Testis (tissue), 3 donors: ENCODE results near the gene PLPPR4. TPM values are rescaled to one million over a fixed set of nuclear protein-coding genes. Genes with fewer than 3 reads are reported as not detected.

ENCODE experiments used
- DNase-seq: peaks from one replicate; pipeline ENCODE4 v3.0.0-alpha.2; 2019
- H3K27ac ChIP-seq, 2 donors: fragments of 200-600 bp; sonication (generic); one replicate each; pipeline ENCODE4 v1.5.1; 2019
- H3K27me3 ChIP-seq: fragments of 200-600 bp; sonication (generic); one replicate; pipeline ENCODE4 v1.5.1; 2019
- H3K36me3 ChIP-seq: fragments of 200-600 bp; sonication (generic); one replicate; pipeline ENCODE4 v1.5.1; 2017; ENCODE audit warnings: low read depth; ENCODE audit errors: missing control alignments
- H3K4me1 ChIP-seq: fragments of 200-600 bp; sonication (generic); one replicate; pipeline ENCODE4 v1.5.1; 2019
- H3K4me3 ChIP-seq, 2 donors: fragments of 200-600 bp; sonication (generic); one replicate each; pipeline ENCODE4 v1.5.1; 2017 to 2019
- H3K9me3 ChIP-seq: fragments of 200-600 bp; sonication (generic); one replicate; pipeline ENCODE4 v1.5.1; 2017
- CTCF ChIP-seq, 3 experiments: fragments of 450-650 bp in 2 of 3; fragments of 200-600 bp in 1 of 3; sonication (generic) in 1 of 3; IDR thresholded peaks; one replicate each; pipeline ENCODE4 v1.5.1; 2016 to 2019; ENCODE audit warnings: antibody characterized with exemption in 3 of 3, mild to moderate bottlenecking in 2 of 3, moderate library complexity in 1 of 3
- POLR2A ChIP-seq: fragments of 450-650 bp; IDR thresholded peaks from one replicate; pipeline ENCODE4 v1.6.1; 2017; ENCODE audit warnings: antibody characterized with exemption, mild to moderate bottlenecking, moderate library complexity
- WGBS, 2 donors: methylation state at CpG; one replicate each; pipeline ENCODE4 v1.1.5; 2018; 5-methylcytosine and 5-hydroxymethylcytosine counted together
- intact Hi-C: fragments of 100-400 bp; cut with DNase I; formaldehyde crosslinking; loops from one replicate; pipeline ENCODE4 v1.15.1; 2023; ENCODE audit warnings: low total_unique reads
- polyA plus RNA-seq: library from polyadenylated mRNA; stranded (reverse); fragments of 350-450 nt; fragmentation: Illumina TruSeq; extraction: RNeasy Lipid Tissue Mini Kit (QIAGEN cat#74804); gene quantifications from one replicate; pipeline ENCODE4 v1.2.3, GENCODE V29; 2014; ENCODE audit warnings: low read depth, low replicate concordance; ENCODE audit not compliant: insufficient read depth
- total RNA-seq, 2 donors: library from RNA; depleted of rRNA; stranded (reverse); fragments of >200 nt; gene quantifications; one replicate each; pipeline ENCODE4 v1.2.3, GENCODE V29; 2016

PLPPR4 gene
- total and polyA plus RNA-seq, 3 donors from 2014 or later: 5.9 to 8.7 (median 6.0) TPM

- Histone ChIP-seq H3K36me3 (no peaks in the 10 kb centered on the region), H3K4me1 (no peaks in the 10 kb centered on the region), H3K27ac (no peak overlapping the region), H3K9me3 (no peaks in the 10 kb centered on the region), H3K27me3 (no peaks in the 10 kb centered on the region), H3K4me3 (no peak overlapping the region)
- no peak for TF ChIP-seq CTCF (IDR thresholded peaks at IDR 0.05)
- TF ChIP-seq POLR2A: no peak
- DNase-seq: no peak
- intact Hi-C loops: no loop called here
- WGBS, 2 donors: 48 to 83% methylated on average over 7 of the region's 7 CpGs
Measured at GRCh38 chr1:99305626-99306025, 41.3 kb downstream of the PLPPR4 start.

- no peaks in the 10 kb centered on the region for H3K4me1 ChIP-seq
- intact Hi-C loops: no loop called here
- WGBS, 2 donors: 53 to 71% methylated on average over 7 of the region's 7 CpGs
Measured at GRCh38 chr1:99306056-99306455, 41.8 kb downstream of the PLPPR4 start.

GRCh38 chr1:99306644-99307043, 42.4 kb downstream of the PLPPR4 start:
- intact Hi-C loops: no loop called here
- 66 to 78% methylated on average over 15 of the region's 15 CpGs for WGBS, 2 donors
- H3K4me3 ChIP-seq: no peak overlapping the region
- no peak for DNase-seq
- H3K36me3 ChIP-seq: no peaks in the 10 kb centered on the region
- no peaks in the 10 kb centered on the region for H3K27me3 ChIP-seq
- no peaks in the 10 kb centered on the region for H3K9me3 ChIP-seq
- TF ChIP-seq CTCF (IDR thresholded peaks at IDR 0.05): no peak
- TF ChIP-seq POLR2A: no peak
- H3K4me1 ChIP-seq: no peaks in the 10 kb centered on the region
- H3K27ac ChIP-seq: no peak overlapping the region

More at GRCh38 chr1:99306056-99306455, 41.8 kb downstream of the PLPPR4 start:
- no peaks in the 10 kb centered on the region for H3K27me3 ChIP-seq
- no peaks in the 10 kb centered on the region for H3K36me3 ChIP-seq
- H3K9me3 ChIP-seq: no peaks in the 10 kb centered on the region
- no peak overlapping the region for H3K27ac ChIP-seq
- no peak overlapping the region for H3K4me3 ChIP-seq
- no peak for DNase-seq
- no peak for TF ChIP-seq CTCF (IDR thresholded peaks at IDR 0.05)
- no peak for TF ChIP-seq POLR2A

GRCh38 chr1:99315305-99315704, 51.0 kb downstream of the PLPPR4 start:
- DNase-seq: no peak
- Histone ChIP-seq H3K4me1 (no peaks in the 10 kb centered on the region), H3K4me3 (no peak overlapping the region), H3K9me3 (no peaks in the 10 kb centered on the region), H3K27ac (no peak overlapping the region), H3K27me3 (no peaks in the 10 kb centered on the region), H3K36me3 (no peaks in the 10 kb centered on the region)
- 92 to 95% methylated on average over 1 of the region's 1 CpG for whole genome bisulfite sequencing, 2 donors
- intact Hi-C loops: no loop called here
- no peak for TF ChIP-seq POLR2A
- no peak for TF ChIP-seq CTCF (IDR thresholded peaks at IDR 0.05)

GRCh38 chr1:99326215-99326949, 62.1 kb downstream of the PLPPR4 start:
- Histone ChIP-seq H3K4me3 (no peak overlapping the region), H3K9me3 (no peaks in the 10 kb centered on the region), H3K27ac (no peak overlapping the region), H3K36me3 (no peaks in the 10 kb centered on the region), H3K27me3 (no peaks in the 10 kb centered on the region), H3K4me1 (no peaks in the 10 kb centered on the region)
- WGBS, 2 donors: 87 to 88% methylated on average over 3 of the region's 3 CpGs
- no peak for DNase-seq
- intact Hi-C loops: no loop called here
- TF ChIP-seq POLR2A: no peak
- peak in 2 of 3 experiments; percentile 37 to 44 for TF ChIP-seq CTCF (IDR thresholded peaks at IDR 0.05)
